Adrenal gland (tissue), 12 donors: ENCODE results near the gene FAM131A. TPM values are rescaled to one million over a fixed set of nuclear protein-coding genes. Genes with fewer than 3 reads are reported as not detected.
A peak's percentile ranks its signal among the peaks of the same experiment; 100 is the strongest.

Experiments used
- DNase-seq, 7 donors: peaks; one replicate each; pipeline ENCODE4 v3.0.0-alpha.2; 2019 to 2020
- H3K27ac ChIP-seq, 5 donors: fragments of 200-600 bp; sonication (generic) in 4 of 5; 1 replicate in 3 of 5; 2 replicates in 2 of 5; pipeline versions ENCODE4 v1.5.1 to v1.8.0; 2016 to 2020; ENCODE audit warnings: mild to moderate bottlenecking in 1 of 5
- H3K27me3 ChIP-seq: fragments of 200-600 bp; 2 replicates; pipeline ENCODE4 v1.8.0; 2021
- H3K36me3 ChIP-seq, 2 donors: fragments of 200-600 bp; replicated peaks in 1 of 2; 1 replicate in 1 of 2; 2 replicates in 1 of 2; pipeline versions ENCODE4 v1.5.1 to v1.8.0; 2018 to 2022
- H3K4me1 ChIP-seq, 2 donors: fragments of 200-600 bp; replicated peaks in 1 of 2; 1 replicate in 1 of 2; 2 replicates in 1 of 2; pipeline versions ENCODE4 v1.5.1 to v1.8.0; 2018 to 2021
- H3K4me3 ChIP-seq, 4 donors: fragments of 200-600 bp; sonication (generic) in 3 of 4; one replicate each; pipeline ENCODE4 v1.5.1; 2016 to 2018
- H3K9me3 ChIP-seq, 3 donors: fragments of 200-600 bp; sonication (generic) in 1 of 3; replicated peaks in 1 of 3; 1 replicate in 2 of 3; 2 replicates in 1 of 3; pipeline versions ENCODE4 v1.5.1 to v1.8.0; 2016 to 2021
- CTCF ChIP-seq, 6 experiments: fragments of 450-650 bp in 4 of 6; fragments of 200-600 bp in 2 of 6; sonication (generic) in 1 of 6; IDR thresholded peaks; 1 replicate in 5 of 6; 2 replicates in 1 of 6; pipeline versions ENCODE4 v1.5.1 to v1.8.0; 2016 to 2021; ENCODE audit warnings: antibody characterized with exemption in 6 of 6, mild to moderate bottlenecking in 2 of 6, moderate library complexity in 1 of 6
- POLR2A ChIP-seq, 2 donors: fragments of 450-650 bp; IDR thresholded peaks; one replicate each; pipeline ENCODE4 v1.6.1; 2017; ENCODE audit warnings: antibody characterized with exemption in 2 of 2, mild to moderate bottlenecking in 2 of 2, moderate library complexity in 1 of 2
- WGBS, 4 donors: extraction: QIAGEN DNeasy Blood & Tissue Kit in 2 of 4; methylation state at CpG; one replicate each; pipeline versions ENCODE4 v1.1.5 to v1.1.7; 2013 to 2017; 5-methylcytosine and 5-hydroxymethylcytosine counted together
- intact Hi-C, 2 donors: fragments of 100-400 bp; cut with DNase I; formaldehyde crosslinking; loops; one replicate each; pipeline versions ENCODE4 v1.14.1 to v1.15.0; 2022 to 2023
- polyA plus RNA-seq, 3 donors: library from polyadenylated mRNA; stranded (reverse); fragments of 200-250 nt in 2 of 3; fragments of 350-450 nt in 1 of 3; fragmentation: Illumina TruSeq in 1 of 3; extraction: RNeasy Lipid Tissue Mini Kit (QIAGEN cat#74804) in 1 of 3; gene quantifications; one replicate each; pipeline ENCODE4 v1.2.3, GENCODE V29; 2013 to 2014
- total RNA-seq, 9 donors: library from RNA; depleted of rRNA in 4 of 9; stranded (reverse); fragments of >200 nt in 4 of 9; fragments of 120-200 nt in 1 of 9; fragmentation: NEBNext Ultra II Directional in 1 of 9; extraction: Animal tissue kit (Norgen Biotek cat#: 25700) in 1 of 9; gene quantifications; one replicate each; pipeline versions ENCODE4 v1.1.0 to v1.2.4, GENCODE V29; 2013 to 2023
- donor health status: healthy with polysubstance abuse.
- donor health status: Bipolar disorder and iron deficiency.
- donor health status: DM: yes; HTN: yes; CAD: no.
- donor health status: DM: no; HTN: no; CAD: no.
- donor health status: DM: no; HTN: no; CAD: no.
- donor health status: DM: yes; HTN: yes; CAD: no.

The FAM131A gene
- total and polyA plus RNA-seq, 12 donors: 13.3 to 43.0 (median 33.7) TPM

- H3K27ac ChIP-seq: peak within 1 kb of the TSS; percentile 94 to 100 (median 96)
- peak; percentile 94 to 97 (median 96) for DNase-seq
- peak within 1 kb of the TSS; percentile 49 to 99 (median 92) for H3K4me3 ChIP-seq
- peaks cover 0 to 25% of the 10 kb centered on the region in 2 donors for H3K36me3 ChIP-seq
- intact Hi-C loops: no loop called here
- WGBS, 4 donors: 0 to 1% (median 0%) methylated on average over 2 to 40 of the region's 40 CpGs
- TF ChIP-seq POLR2A (IDR thresholded peaks at IDR 0.05): peak in 1 of 2 donors; percentile 88
- TF ChIP-seq CTCF (IDR thresholded peaks at IDR 0.05): no peak
- H3K27me3 ChIP-seq: no peaks in the 10 kb centered on the region
- peaks cover 33 to 40% of the 10 kb centered on the region in 2 donors for H3K4me1 ChIP-seq
- H3K9me3 ChIP-seq: no peaks in the 10 kb centered on the region
Measured at GRCh38 chr3:184314363-184314699, 23.1 kb upstream of the FAM131A start, which contains the start of gene EIF4G1. TSS of gene EIF4G1 (plus strand) at chr3:184314606. CDS start at chr3:184315797, 1,191 bp downstream.

GRCh38 chr3:184314700-184315542 lies 22.5 kb upstream of the FAM131A start:
- WGBS, 4 donors: 0 to 1% (median 0%) methylated on average over 14 to 84 of the region's 89 CpGs
- peak overlapping the region; percentile 49 to 99 (median 92) for H3K4me3 ChIP-seq
- intact Hi-C loops: no loop called here
- peak; percentile 4 to 46 for TF ChIP-seq POLR2A (IDR thresholded peaks at IDR 0.05)
- peak in 1 of 6 experiments; percentile 3 for TF ChIP-seq CTCF (IDR thresholded peaks at IDR 0.05)
- H3K9me3 ChIP-seq: no peaks in the 10 kb centered on the region
- H3K4me1 ChIP-seq: peaks cover 37 to 46% of the 10 kb centered on the region in 2 donors
- H3K36me3 ChIP-seq: peaks cover 0 to 25% of the 10 kb centered on the region in 2 donors
- peak; percentile 83 to 91 (median 85) for DNase-seq
- no peaks in the 10 kb centered on the region for H3K27me3 ChIP-seq
- H3K27ac ChIP-seq: peak overlapping the region; percentile 94 to 100 (median 96)

GRCh38 chr3:184315543-184315867 lies 21.9 kb upstream of the FAM131A start:
- intact Hi-C loops: no loop called here
- Histone ChIP-seq H3K36me3 (peaks cover 0 to 29% of the 10 kb centered on the region in 2 donors), H3K27ac (peak overlapping the region; percentile 94 to 100 (median 96)), H3K4me1 (peaks cover 42 to 50% of the 10 kb centered on the region in 2 donors), H3K4me3 (peak overlapping the region; percentile 49 to 99 (median 92)), H3K9me3 (no peaks in the 10 kb centered on the region), H3K27me3 (no peaks in the 10 kb centered on the region)
- no peak for DNase-seq
- TF ChIP-seq CTCF (IDR thresholded peaks at IDR 0.05) (no peak), POLR2A (IDR thresholded peaks at IDR 0.05) (no peak)
- WGBS, 4 donors: 0 to 8% (median 6%) methylated on average over 4 to 6 of the region's 6 CpGs

DNA sequence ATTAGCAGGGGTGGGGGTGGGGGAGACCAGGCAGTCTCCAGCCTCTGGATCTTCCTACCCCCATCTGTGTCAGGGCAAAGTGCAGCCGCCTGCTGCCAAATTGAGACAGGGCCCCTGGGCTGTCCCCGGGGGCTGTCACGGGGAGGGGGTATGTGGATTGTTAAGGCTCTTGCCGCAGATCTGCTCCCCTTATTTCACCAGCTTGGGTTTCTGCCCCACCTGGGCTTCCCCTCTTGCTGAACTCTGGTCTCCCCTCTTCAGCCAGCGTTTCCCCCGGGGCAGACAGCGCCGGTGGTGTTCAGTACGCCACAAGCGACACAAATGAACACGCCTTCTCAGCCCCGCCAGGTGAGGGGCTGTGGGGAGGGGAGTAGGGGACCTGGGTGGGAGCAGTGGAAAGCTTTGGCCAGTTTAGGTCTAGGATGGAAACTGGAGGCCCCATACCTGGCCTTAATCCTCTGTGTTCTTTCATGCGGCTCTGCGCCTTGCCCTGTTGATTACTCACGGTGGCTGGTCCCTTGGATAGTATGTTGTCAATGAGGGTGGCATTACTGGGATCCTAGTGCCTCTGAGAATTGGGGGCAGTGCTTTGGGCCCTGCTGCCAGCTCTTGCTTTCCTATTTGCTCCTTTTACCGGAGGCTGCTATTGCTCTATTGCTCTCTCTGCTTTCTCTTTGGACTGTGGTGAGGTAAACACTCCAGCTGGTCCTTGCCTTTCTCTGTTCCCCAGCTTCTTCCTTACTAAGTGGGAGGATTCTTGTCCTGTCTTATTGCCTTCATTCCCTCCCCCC lies 21.3 kb upstream of the FAM131A start:
- whole genome bisulfite sequencing, 4 donors: 20 to 29% (median 21%) methylated on average over 4 to 16 of the region's 16 CpGs
- H3K27me3 ChIP-seq: no peaks in the 10 kb centered on the region
- peak overlapping the region in 3 of 4 donors; percentile 49 to 95 (median 56) for H3K4me3 ChIP-seq
- H3K36me3 ChIP-seq: peaks cover 0 to 34% of the 10 kb centered on the region in 2 donors
- TF ChIP-seq CTCF (IDR thresholded peaks at IDR 0.05): no peak
- TF ChIP-seq POLR2A (IDR thresholded peaks at IDR 0.05): peak in 1 of 2 donors; percentile 25
- H3K27ac ChIP-seq: peak overlapping the region; percentile 57 to 100 (median 96)
- intact Hi-C loops: no loop called here
- peak in 2 of 7 donors; percentile 47 to 59 for DNase-seq
- no peaks in the 10 kb centered on the region for H3K9me3 ChIP-seq
- peaks cover 48 to 54% of the 10 kb centered on the region in 2 donors for H3K4me1 ChIP-seq
